GM19193 (cell line): Measurements from ENCODE around the gene CA5B.

Experiments used
- POLR2A ChIP-seq: IDR thresholded peaks from 4 replicates; pipeline ENCODE4 v1.6.1; 2011; ENCODE audit not compliant: insufficient read depth, insufficient read length; ENCODE audit errors: extremely low read depth

Gene CA5B, protein sequence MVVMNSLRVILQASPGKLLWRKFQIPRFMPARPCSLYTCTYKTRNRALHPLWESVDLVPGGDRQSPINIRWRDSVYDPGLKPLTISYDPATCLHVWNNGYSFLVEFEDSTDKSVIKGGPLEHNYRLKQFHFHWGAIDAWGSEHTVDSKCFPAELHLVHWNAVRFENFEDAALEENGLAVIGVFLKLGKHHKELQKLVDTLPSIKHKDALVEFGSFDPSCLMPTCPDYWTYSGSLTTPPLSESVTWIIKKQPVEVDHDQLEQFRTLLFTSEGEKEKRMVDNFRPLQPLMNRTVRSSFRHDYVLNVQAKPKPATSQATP

GRCh38 chrX:15737959-15738902 lies at the start of gene CA5B:
Gene CA5B, plus strand, starts transcription at chrX:15738270. Its CDS starts 11,754 bp downstream, at chrX:15750024.
- no peak for TF ChIP-seq POLR2A

DNA sequence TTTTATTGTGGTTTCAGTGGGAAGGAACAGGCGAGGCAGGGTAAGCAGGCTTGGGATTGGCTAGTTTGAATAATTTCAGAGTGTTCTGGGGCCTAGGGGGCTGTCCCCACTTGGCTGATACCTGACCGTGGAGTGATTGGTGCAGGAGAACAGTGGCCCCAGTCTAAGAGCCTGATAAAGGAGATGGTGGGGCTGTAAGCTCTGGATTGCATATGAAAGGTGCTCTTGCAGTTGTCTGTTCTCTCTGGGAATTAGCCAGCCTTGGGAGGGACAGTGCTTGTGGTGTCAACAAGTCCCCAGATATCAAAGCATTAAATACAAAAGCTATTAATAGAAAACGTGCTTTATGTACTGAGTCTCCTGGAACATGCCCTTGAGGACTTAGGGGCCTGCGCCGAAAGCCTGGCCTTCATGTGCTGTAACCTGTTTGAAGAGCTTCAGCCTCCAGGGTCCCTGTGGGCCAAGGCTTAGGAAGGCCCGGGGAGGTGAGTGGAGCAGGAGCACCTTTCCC lies 43.1 kb upstream of the CA5B start:
- TF ChIP-seq POLR2A, result no peak

DNA sequence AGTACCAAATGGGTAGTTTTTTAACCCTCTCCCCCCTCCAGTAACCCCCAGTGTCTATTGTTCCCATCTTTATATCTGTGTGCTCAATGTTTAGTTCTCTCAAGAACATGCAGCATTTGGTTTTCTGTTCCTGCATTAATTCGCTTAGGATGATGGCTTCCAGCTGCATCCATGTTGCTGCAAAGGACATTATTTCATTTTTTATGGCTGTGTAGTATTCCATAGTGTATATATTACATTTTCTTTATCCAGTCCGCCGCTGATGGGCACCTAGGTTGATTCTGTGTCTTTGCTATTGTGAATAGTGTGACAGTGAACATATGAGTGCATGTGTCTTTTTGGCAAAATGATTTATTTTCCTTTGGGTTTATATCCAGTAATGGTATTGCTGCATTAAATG lies 41.6 kb upstream of the CA5B start:
- no peak for TF ChIP-seq POLR2A

GRCh38 chrX:15702488-15703371 lies 35.3 kb upstream of the CA5B start:
- TF ChIP-seq POLR2A, result no peak

- TF ChIP-seq POLR2A, result no peak
These were observed 23.5 kb upstream of the CA5B start for GRCh38 chrX:15714529-15714928.

DNA sequence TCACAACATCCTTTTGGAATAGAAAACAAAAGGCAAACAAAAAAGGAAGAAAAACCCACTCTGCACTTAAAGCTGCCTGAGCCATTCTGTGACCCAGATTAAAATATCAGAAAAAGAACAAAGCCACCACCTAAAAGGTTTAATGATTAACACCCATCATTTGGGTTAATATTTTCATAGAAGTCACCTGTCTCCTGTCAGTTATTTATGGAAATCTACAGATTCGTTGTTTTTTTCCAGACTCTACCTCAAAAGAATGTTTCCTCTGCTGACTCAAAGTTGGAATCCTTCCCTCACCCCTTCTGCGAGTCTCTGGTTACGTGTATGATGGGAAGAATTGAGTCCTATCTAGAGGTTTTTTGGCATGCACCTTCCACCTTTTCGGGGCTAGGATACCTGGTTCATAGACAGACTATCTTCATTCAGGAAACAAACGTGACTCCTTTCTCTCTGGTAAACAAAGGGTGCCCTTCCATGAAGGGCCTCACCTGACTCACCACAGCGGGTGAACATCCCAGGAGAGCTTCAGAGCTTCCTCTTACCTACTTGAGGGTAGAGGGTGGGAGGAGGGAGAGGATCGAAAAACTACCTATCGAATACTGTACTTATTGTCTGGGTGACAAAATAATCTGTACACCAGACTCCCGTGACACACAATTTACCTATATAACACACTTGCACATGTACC lies 19.6 kb upstream of the CA5B start:
- TF ChIP-seq POLR2A, result no peak

- no peak for TF ChIP-seq POLR2A
These were observed 18.6 kb upstream of the CA5B start for GRCh38 chrX:15719324-15719968.

DNA sequence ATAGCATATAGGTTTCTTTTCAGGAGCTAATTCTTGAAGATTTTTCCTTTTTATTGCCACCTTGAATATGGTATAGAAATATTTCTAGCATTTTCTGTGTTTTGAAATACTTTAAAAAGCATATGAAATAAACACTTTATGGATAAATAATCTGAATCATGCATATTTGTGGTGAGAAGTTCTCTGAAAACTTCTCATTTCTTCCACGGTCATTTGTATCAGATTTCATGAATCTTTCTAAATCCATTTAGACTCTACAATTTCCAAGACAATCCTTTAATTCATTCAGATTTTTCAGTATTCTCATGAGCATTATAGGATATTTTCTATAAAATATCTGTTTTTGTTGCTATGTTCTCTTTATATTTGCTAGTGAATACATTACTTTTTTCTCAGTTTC lies 16.2 kb upstream of the CA5B start:
- no peak for TF ChIP-seq POLR2A

DNA sequence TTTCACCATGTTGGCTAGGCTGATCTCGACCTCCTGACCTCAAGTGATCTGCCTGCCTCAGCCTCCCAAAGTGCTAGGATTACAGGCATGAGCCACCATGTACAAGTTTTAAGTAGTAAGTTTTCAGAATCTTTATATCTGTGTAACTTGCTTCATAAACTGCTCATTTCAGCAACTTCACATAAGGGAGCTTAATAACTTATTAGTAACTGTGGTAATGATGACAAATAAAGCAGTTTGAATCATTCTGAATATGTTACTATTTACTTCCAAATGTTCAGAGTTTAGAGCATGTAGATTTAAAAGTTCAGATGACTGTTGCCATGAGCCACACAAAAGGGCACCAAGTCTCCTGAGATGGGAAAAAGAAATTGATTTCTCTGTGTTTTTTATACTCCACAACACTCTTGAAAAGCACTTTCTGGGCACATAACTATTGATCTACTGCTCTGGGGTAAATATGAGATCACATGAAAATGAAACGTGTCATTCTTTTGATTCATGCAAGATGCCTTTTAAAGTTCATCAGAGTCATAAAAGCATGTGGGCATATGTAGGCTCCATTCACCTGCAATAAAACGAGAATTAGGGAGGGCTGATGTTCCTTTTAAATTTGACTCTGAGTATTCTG lies 14.1 kb upstream of the CA5B start:
- no peak for TF ChIP-seq POLR2A

DNA sequence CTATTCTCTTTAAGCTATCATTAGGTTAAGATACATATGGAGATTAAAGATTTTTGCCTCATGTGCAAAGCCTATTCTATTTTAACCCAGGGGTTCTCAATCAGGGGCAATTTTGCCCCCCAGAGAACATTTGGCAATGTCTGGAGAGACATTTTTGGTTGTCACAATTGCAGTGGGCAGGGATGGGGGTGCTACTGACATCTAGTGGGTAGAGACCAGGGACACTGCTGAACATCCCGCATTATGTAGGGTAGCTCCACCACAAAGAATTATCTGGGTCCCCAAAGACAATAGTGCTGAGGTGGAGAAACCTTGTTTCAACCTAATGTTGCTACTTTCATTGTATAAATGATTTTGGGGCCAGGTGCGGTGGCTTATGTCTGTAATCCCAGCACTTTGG lies 13.2 kb upstream of the CA5B start:
- no peak for TF ChIP-seq POLR2A

- no peak for TF ChIP-seq POLR2A
These were observed 696 bp upstream of the CA5B start for GRCh38 chrX:15737190-15737958.

GRCh38 chrX:15739886-15740285 lies 1.8 kb downstream of the CA5B start:
- TF ChIP-seq POLR2A, result no peak
